ENCODE measurements around the gene RDH13. TPM values are rescaled to one million over a fixed set of nuclear protein-coding genes. Genes with fewer than 3 reads are reported as not detected.

RDH13 gene
- total RNA-seq, 4 donors from 2014 or later = 10.0 to 15.6 (median 13.9) TPM

DNA sequence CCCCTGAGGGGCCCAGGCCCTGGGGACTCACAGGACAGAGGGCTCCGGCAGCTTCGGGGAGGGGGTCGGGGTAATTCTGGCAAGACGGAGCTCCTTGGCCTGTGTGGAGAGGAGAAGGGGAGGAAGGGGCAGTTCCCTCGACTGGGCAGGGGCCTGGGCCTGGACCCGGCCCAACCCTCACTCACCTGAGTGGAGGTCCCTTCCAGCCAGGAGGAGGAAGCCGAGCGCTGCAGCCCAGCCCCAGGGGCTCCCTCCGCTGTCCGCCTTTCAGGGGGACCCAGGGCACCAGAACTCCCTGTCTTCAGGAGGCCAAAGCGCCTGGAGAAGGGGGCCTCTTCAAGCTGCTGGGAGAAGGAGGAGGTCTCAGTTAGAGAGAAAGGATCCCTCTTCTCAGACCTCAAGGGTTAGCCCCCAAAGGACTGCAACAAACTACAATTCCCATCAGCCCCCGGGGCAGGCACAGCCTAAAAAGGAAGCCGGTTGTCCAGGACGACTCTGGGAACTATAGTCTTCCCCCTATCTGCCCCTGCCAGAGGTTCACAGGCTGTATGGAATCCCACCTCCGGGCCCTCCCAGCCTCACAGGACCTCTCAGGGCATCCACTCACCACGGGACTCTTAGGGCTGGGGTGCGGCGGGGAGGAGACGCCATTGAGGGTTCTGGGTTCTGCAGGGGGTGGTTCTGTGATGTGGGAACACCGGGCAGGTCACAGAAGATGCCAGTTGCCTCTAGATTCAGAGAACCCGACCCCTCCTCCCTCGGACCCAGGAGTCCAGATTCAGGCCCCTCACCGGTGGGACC is 32.5 kb upstream of the RDH13 start:
- no peaks in the 10 kb centered on the region for H3K9me3 ChIP-seq
- 59% methylated on average over 4 of the region's 23 CpGs; no CpG with 5 or more reads in 1 of the 2 donors for WGBS, 2 donors (ENCODE audit: low coverage in 1 of 2)
- H3K4me1 ChIP-seq = peaks cover 0 to 33% (median 0%) of the 10 kb centered on the region in 3 donors
- H3K27ac ChIP-seq = no peak overlapping the region
- no peak for ATAC-seq
- peaks cover 0 to 82% of the 10 kb centered on the region in 2 donors for H3K36me3 ChIP-seq
- no peak overlapping the region for H3K4me3 ChIP-seq
- no peaks in the 10 kb centered on the region for H3K27me3 ChIP-seq
- TF ChIP-seq EP300 (IDR thresholded peaks at IDR 0.05) = no peak
- TF ChIP-seq POLR2A (IDR thresholded peaks at IDR 0.05) = no peak
- no peak for TF ChIP-seq POLR2AphosphoS5 (IDR thresholded peaks at IDR 0.05)
- TF ChIP-seq, protein P1, sequence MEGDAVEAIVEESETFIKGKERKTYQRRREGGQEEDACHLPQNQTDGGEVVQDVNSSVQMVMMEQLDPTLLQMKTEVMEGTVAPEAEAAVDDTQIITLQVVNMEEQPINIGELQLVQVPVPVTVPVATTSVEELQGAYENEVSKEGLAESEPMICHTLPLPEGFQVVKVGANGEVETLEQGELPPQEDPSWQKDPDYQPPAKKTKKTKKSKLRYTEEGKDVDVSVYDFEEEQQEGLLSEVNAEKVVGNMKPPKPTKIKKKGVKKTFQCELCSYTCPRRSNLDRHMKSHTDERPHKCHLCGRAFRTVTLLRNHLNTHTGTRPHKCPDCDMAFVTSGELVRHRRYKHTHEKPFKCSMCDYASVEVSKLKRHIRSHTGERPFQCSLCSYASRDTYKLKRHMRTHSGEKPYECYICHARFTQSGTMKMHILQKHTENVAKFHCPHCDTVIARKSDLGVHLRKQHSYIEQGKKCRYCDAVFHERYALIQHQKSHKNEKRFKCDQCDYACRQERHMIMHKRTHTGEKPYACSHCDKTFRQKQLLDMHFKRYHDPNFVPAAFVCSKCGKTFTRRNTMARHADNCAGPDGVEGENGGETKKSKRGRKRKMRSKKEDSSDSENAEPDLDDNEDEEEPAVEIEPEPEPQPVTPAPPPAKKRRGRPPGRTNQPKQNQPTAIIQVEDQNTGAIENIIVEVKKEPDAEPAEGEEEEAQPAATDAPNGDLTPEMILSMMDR (IDR thresholded peaks at IDR 0.05) = no peak

DNA sequence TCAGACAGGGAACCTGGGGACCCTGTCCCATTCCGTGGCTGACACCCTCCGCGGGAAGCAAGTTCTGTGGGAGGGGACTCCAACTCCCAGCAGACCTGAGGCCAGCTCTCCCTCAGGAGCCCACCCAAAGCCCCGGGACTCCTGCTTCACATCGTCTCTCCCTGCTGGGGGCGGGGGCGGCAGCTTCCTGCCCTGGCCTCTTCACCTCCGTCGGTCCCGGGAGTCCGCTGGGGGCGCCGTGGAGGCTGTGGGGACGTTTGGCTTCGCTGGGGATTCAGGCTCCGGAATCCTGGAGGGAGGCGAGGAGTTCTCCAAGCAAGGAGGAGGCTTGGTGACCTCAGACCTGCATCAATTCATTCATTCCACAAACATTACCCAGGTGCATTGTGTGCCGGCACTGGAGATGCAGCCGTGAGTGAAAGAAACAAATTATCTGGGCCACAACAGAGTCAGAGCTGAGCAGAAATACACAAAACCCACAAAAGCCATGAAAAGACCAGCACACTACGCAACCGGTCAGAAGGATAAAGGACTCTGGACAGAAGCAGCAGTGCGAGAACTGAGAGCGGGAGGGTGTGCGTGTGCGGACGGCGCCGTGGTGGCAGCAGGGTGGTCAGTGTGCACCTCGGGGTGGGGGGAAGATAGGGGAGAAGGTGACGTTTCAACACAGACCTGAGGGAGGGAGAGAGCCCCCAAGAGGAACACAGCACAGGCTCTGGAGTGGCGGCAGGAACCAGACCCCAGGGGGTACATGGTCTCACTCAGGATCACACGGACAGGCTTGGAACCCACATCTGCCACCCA is 31.7 kb upstream of the RDH13 start:
- Histone ChIP-seq H3K36me3 (peaks cover 0 to 82% of the 10 kb centered on the region in 2 donors), H3K4me1 (peaks cover 0 to 25% (median 0%) of the 10 kb centered on the region in 3 donors), H3K27me3 (no peaks in the 10 kb centered on the region), H3K27ac (peak overlapping the region in 2 of 4 donors; percentile 12 to 15), H3K9me3 (no peaks in the 10 kb centered on the region), H3K4me3 (no peak overlapping the region)
- 83% methylated on average over 11 of the region's 32 CpGs; no CpG with 5 or more reads in 1 of the 2 donors for WGBS, 2 donors (ENCODE audit: low coverage in 1 of 2)
- ATAC-seq = no peak
- no peak for TF ChIP-seq EP300 (IDR thresholded peaks at IDR 0.05)
- TF ChIP-seq POLR2A (IDR thresholded peaks at IDR 0.05) = no peak
- no peak for TF ChIP-seq POLR2AphosphoS5 (IDR thresholded peaks at IDR 0.05)
- TF ChIP-seq, protein P1 (IDR thresholded peaks at IDR 0.05) = no peak

DNA sequence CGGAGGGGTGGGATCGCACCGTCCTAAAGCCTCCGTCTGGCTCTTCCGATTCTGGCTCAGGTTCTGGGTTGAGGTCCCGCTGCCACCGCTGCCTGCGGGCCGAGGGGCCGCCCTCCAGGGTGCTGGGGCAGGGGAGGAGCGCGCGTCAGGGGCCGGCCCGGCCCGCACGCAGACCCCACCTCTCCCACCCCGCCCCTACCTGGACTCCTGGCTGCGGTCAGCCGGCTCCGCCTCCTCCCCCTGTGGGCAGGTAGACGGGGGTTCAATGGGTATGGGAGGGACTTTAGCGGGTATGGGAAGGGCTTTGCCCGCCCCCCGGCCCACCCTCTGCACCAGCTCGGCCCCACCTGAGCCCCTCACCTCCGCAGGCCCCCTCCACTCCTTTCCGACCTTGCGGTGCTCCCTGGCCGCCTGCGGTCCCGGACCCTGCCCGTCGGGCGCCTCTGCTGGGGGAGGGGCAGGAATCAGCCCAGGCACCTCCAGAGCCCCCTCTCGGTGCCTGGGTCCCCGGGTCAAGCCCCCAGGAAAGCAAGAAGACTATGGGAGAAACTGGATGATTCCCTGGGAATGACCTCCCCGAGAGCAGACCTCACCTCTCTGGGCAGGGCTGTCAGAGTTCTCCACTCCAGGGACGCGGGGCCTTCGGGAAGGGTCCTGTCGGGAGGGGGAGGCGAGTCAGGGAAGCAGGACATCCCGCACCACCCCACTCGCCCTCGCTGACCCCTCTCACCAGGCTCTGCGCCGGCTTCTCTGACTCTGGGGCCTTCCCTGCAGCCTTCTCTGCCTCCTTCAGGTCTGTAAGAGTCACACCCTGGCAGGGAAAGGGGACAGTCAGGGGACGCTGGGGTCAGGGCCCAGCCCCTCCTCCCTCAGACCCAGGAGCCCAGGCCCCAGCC is 29.7 kb upstream of the RDH13 start:
- ATAC-seq = no peak
- peaks cover 0 to 25% (median 8%) of the 10 kb centered on the region in 3 donors for H3K4me1 ChIP-seq
- H3K27me3 ChIP-seq = no peaks in the 10 kb centered on the region
- H3K9me3 ChIP-seq = no peaks in the 10 kb centered on the region
- peak overlapping the region in 1 of 4 donors; percentile 23 for H3K27ac ChIP-seq
- TF ChIP-seq EP300 (IDR thresholded peaks at IDR 0.05) = no peak
- no peak overlapping the region for H3K4me3 ChIP-seq
- WGBS, 2 donors (ENCODE audit: low coverage in 1 of 2) = 65 to 86% methylated on average over 6 to 8 of the region's 49 CpGs
- peaks cover 0 to 66% of the 10 kb centered on the region in 2 donors for H3K36me3 ChIP-seq

DNA sequence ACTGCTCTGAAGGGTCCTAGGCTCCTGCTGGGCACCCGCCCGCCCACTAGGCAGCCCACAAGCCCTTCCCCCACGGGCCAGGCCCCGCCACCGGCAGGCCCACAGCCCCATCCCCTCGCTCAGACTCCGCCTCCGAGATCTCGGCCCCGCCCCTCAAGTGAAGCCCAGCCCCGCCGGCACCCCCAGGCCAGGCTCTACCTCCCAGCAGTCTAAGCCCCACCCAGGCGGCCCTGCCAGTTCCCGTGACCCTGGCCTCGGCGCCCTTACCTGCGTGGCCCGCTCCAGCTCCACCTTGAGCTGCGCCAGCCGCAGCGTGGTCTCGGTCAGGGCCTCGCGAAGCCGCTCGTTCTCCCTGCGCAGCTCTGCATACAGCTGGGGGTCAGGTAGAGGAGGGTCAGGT is 29.0 kb upstream of the RDH13 start:
- Histone ChIP-seq H3K4me1 (peaks cover 0 to 31% (median 14%) of the 10 kb centered on the region in 3 donors), H3K9me3 (no peaks in the 10 kb centered on the region), H3K27ac (peak overlapping the region in 2 of 4 donors; percentile 36 to 38), H3K36me3 (peaks cover 0 to 64% of the 10 kb centered on the region in 2 donors), H3K4me3 (no peak overlapping the region), H3K27me3 (no peaks in the 10 kb centered on the region)
- TF ChIP-seq EP300 (IDR thresholded peaks at IDR 0.05) (no peak), POLR2A (IDR thresholded peaks at IDR 0.05) (no peak), POLR2AphosphoS5 (IDR thresholded peaks at IDR 0.05) (no peak)
- ATAC-seq = no peak
- WGBS, 2 donors (ENCODE audit: low coverage in 1 of 2) = no CpG with 5 or more reads among the region's 27 CpGs

DNA sequence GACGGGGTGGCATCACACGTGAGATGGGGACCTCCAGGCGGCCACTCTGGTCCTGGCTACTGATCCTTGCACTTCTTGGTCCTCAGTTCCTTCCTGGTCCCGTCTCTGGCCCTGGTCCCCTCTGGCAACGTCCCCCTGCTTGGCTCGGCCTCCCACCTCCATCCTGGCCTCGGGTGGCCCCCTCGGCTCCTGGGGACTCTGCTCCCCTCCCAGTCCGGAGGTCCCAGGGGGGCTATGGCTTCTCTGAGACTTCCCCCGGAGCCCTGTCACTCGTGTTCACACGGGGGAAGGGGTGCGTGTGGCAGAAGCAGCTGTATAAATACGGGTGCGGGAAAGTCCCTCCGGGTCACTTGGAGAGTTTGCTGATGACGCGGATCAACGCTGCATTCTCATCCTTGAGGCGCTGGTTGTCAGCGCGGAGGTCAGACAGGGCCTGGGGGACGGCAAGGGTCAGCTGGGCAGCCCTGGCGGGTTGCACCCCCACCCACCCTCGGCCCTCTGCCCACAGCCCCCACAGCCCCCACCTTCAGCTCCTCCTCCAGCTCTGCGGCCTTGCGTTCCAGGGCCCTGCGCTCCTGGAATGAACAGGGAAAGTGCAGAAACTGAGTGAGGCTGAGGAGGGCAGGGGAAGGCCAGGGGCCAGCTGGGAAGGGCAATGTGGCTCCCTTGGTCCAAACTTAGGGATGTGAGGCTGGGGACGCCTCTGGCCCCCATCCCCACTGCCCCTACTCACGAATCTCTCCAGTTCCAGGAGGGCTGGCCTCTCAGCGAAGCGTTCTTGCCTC is 28.4 kb upstream of the RDH13 start:
- H3K27ac ChIP-seq = peak overlapping the region in 2 of 4 donors; percentile 36 to 38
- ATAC-seq = no peak
- no peak overlapping the region for H3K4me3 ChIP-seq
- 73 to 95% methylated on average over 3 to 4 of the region's 32 CpGs for WGBS, 2 donors (ENCODE audit: low coverage in 1 of 2)
- no peak for TF ChIP-seq POLR2AphosphoS5 (IDR thresholded peaks at IDR 0.05)
- TF ChIP-seq EP300 (IDR thresholded peaks at IDR 0.05) = no peak
- TF ChIP-seq, protein P1 (IDR thresholded peaks at IDR 0.05) = no peak
- no peak for TF ChIP-seq POLR2A (IDR thresholded peaks at IDR 0.05)
- H3K36me3 ChIP-seq = peaks cover 0 to 61% of the 10 kb centered on the region in 2 donors
- H3K9me3 ChIP-seq = no peaks in the 10 kb centered on the region
- peaks cover 0 to 37% (median 18%) of the 10 kb centered on the region in 3 donors for H3K4me1 ChIP-seq
- peaks cover 5% of the 10 kb centered on the region for H3K27me3 ChIP-seq
